HEK293 (cell line): ENCODE data around the gene MYORG.

ENCODE experiments used
- ATF2 ChIP-seq: fragments of 450-650 bp; formaldehyde crosslinking; IDR thresholded peaks from 2 replicates; pipeline ENCODE4 v1.5.1; 2016; ENCODE audit warnings: missing biosample characterization, missing genetic modification characterization, low read depth
- CTCF ChIP-seq: fragments of 450-650 bp; formaldehyde crosslinking; IDR thresholded peaks from 2 replicates; pipeline ENCODE4 v1.5.1; 2016; ENCODE audit warnings: missing biosample characterization, missing genetic modification characterization
- REST ChIP-seq: fragments of 450-650 bp; formaldehyde crosslinking; IDR thresholded peaks from 2 replicates; pipeline ENCODE4 v1.5.1; 2016; ENCODE audit warnings: missing biosample characterization, missing genetic modification characterization
- ZBTB11 ChIP-seq: fragments of 450-650 bp; formaldehyde crosslinking; conservative IDR thresholded peaks from 2 replicates; pipeline ENCODE4 v1.5.1; 2016; ENCODE audit warnings: low read depth, missing biosample characterization, missing genetic modification characterization
- ZBTB44 ChIP-seq: fragments of 450-650 bp; IDR thresholded peaks from 2 replicates; pipeline ENCODE4 v1.5.1; 2018; ENCODE audit warnings: missing biosample characterization, mild to moderate bottlenecking, missing genetic modification characterization
- ZNF350 ChIP-seq: fragments of 450-650 bp; formaldehyde crosslinking; IDR thresholded peaks from 2 replicates; pipeline ENCODE4 v1.5.0; 2017; ENCODE audit warnings: missing biosample characterization, mild to moderate bottlenecking, missing genetic modification characterization
- ZNF610 ChIP-seq: fragments of 450-650 bp; formaldehyde crosslinking; IDR thresholded peaks from 2 replicates; pipeline ENCODE4 v1.5.1; 2016; ENCODE audit warnings: missing biosample characterization, missing genetic modification characterization, borderline replicate concordance

GRCh38 chr9:34408173-34408572 is 31.5 kb upstream of the MYORG start:
- TF ChIP-seq ATF2 (no peak), CTCF (no peak), REST (tag by site-specific recombination) (no peak), ZBTB44 (no peak), ZNF610 (tag by site-specific recombination) (no peak), ZBTB11 (no peak), ZNF350 (tag by site-specific recombination) (no peak)
